Renal cortex interstitium (tissue), 11 donors: ENCODE results near the gene POLR1B. TPM values are rescaled to one million over a fixed set of nuclear protein-coding genes. Genes with fewer than 3 reads are reported as not detected.

Experiments
- DNase-seq, 11 donors: peaks; one replicate each; pipeline ENCODE4 v3.0.0-alpha.2; 2013; ENCODE audit warnings: low read depth in 9 of 11, low spot score in 4 of 11; ENCODE audit errors: extremely low read depth in 1 of 11
- polyA plus RNA-seq, 3 donors: library from polyadenylated mRNA; unstranded; fragments of 120-200 nt; gene quantifications; one replicate each; pipeline ENCODE4 v1.2.1, GENCODE V29; 2013; ENCODE audit not compliant: insufficient read length in 3 of 3

POLR1B gene
- polyA plus RNA-seq, 3 donors: 20.2 to 28.8 (median 21.1) TPM

- no peak for DNase-seq
These were observed 79.7 kb downstream of the POLR1B start for GRCh38 chr2:112621790-112622527.

- no peak for DNase-seq
These were observed 80.2 kb downstream of the POLR1B start for GRCh38 chr2:112622528-112622849.

- DNase-seq: no peak
These were observed 81.9 kb downstream of the POLR1B start for GRCh38 chr2:112623913-112624777.

- DNase-seq: no peak
These were observed 83.3 kb downstream of the POLR1B start for GRCh38 chr2:112625474-112626114.

- DNase-seq: no peak
These were observed 84.4 kb downstream of the POLR1B start for GRCh38 chr2:112626604-112627059.

Other genes with a start within 250 kb of the POLR1B start
- gene RGPD8, start 108.8 kb upstream of the POLR1B start, polyA plus RNA-seq: 1 to 10 TPM; 3.5 to 4.5 (median 3.7) TPM
- 10 to 100 TPM; 36.9 to 42.2 (median 41.1) TPM for gene TTL, start 60.3 kb upstream of the POLR1B start, polyA plus RNA-seq
- 10 to 100 TPM; 19.8 to 35.0 (median 31.0) TPM for gene CHCHD5, start 42.1 kb downstream of the POLR1B start, polyA plus RNA-seq
- 10 to 100 TPM; 40.7 to 49.8 (median 47.6) TPM for gene SLC20A1, start 103.5 kb downstream of the POLR1B start, polyA plus RNA-seq
- gene NT5DC4, start 178.6 kb downstream of the POLR1B start, polyA plus RNA-seq: 1 to 10 TPM in 1 of 3 donors, under 1 TPM in 2; 0.18 to 1.4 (median 0.37) TPM
- 10 to 100 TPM; 12.7 to 19.7 (median 15.3) TPM for gene CKAP2L, start 222.1 kb downstream of the POLR1B start, polyA plus RNA-seq
- under 1 TPM in 2 of 3 donors, not detected in 1; 0.06 to 0.09 TPM for gene IL1A, start 242.0 kb downstream of the POLR1B start, polyA plus RNA-seq